ENCODE results near the gene BACH2. TPM values are rescaled to one million over a fixed set of nuclear protein-coding genes. Genes with fewer than 3 reads are reported as not detected.
"Not testable (repeated sequence)": the region's sequence is repeated elsewhere in the genome, so short reads cannot be mapped to it uniquely, and the experiment has no call there.

Gene BACH2
- polyA plus RNA-seq, 1 experiment: 0.10 TPM

GRCh38 chr6:89976694-89977020 is 320.0 kb downstream of the BACH2 start:
- Histone ChIP-seq H3K27me3 (ENCODE audit: control insufficient read depth, insufficient read depth, low read length) (0 out of 2 replicates have a peak, but pooled peaks cover 1% of the 10 kb centered on the region), H3K36me3 (ENCODE audit: control insufficient read depth, insufficient read depth, low read length) (no peaks in the 10 kb centered on the region), H3K4me3 (ENCODE audit: low read depth, low read length) (no peak overlapping the region)
- TF ChIP-seq CTCF (IDR thresholded peaks at IDR 0.05; ENCODE audit: insufficient read depth, low read depth, low read length): no peak
- POLR2A ChIA-PET: no interaction called here
- no peak for DNase-seq (ENCODE audit: low read depth)
- CTCF ChIA-PET: interaction anchor here (0.7 to 2.6 kb wide), 2 partner anchors 26 to 503 kb away, joined by 3 to 11 read pairs; no protein-coding TSS in a partner anchor

DNA sequence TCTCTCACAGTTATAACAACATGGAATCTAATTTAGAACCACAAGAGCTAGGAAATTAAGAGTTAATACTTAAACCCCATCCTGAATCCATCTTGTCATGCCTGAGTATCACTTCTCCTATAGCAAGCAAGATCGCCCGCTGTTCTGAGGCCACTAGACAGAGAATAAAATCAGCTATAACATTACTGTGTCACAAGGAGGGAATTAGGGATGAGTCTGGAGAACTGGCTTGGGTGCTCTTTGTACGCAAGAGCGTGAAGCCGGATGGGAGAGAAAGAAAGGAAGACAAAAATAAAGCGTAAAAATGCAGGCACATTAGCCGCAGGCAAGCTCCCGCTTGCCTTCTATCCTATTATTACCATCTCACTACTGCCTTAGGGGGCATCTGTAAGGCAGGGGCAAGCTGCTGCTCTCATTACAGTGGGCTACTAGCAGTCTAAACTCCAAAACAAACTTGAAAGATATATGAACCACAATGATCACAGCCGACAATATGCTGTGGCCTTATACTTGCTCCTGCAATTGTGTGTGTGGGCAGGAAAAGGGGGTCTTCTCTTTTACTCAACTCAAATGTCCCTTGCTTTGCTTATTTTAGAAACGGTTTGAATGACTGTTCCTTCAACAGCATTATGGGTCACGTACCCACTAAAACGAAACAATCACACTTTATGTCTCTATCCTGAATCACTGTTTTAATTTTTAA is 320.5 kb downstream of the BACH2 start:
- CTCF ChIA-PET: interaction anchor here (0.6 to 2.2 kb wide), 3 partner anchors 30 to 503 kb away, joined by 3 to 6 read pairs (median 4); no protein-coding TSS in a partner anchor
- Histone ChIP-seq H3K27me3 (ENCODE audit: control insufficient read depth, insufficient read depth, low read length) (0 out of 2 replicates have a peak, but pooled peaks cover 1% of the 10 kb centered on the region), H3K36me3 (ENCODE audit: control insufficient read depth, insufficient read depth, low read length) (no peaks in the 10 kb centered on the region), H3K4me3 (ENCODE audit: low read depth, low read length) (no peak overlapping the region)
- POLR2A ChIA-PET: no interaction called here
- no peak for DNase-seq (ENCODE audit: low read depth)
- TF ChIP-seq CTCF (IDR thresholded peaks at IDR 0.05; ENCODE audit: insufficient read depth, low read depth, low read length): no peak

DNA sequence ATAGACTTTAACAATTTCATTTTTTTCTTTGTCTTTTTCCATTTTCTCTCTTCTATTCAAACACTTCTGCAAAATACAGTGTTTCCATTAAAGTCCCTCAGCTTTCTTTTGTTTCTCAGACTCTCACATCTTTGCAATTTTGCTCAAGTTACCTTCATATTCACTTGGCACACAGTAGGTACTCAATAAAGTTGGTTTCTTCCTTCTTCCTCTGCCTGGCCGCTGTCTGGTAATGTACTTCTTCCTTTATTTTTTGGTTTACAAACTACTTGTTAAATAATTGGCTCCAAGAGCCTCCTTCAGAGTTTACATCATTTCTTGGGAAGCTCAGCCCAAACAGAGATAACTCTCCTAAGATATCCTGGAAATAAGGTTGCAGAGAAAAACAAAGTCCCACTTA is 321.3 kb downstream of the BACH2 start:
- Histone ChIP-seq H3K27me3 (ENCODE audit: control insufficient read depth, insufficient read depth, low read length) (0 out of 2 replicates have a peak, but pooled peaks cover 1% of the 10 kb centered on the region), H3K4me3 (ENCODE audit: low read depth, low read length) (no peak overlapping the region), H3K36me3 (ENCODE audit: control insufficient read depth, insufficient read depth, low read length) (no peaks in the 10 kb centered on the region)
- ChIA-PET POLR2A (no interaction called here), CTCF (interaction anchor here (0.6 to 2.2 kb wide), 5 partner anchors 29 to 504 kb away, joined by 3 to 8 read pairs (median 6); no protein-coding TSS in a partner anchor)
- TF ChIP-seq CTCF (IDR thresholded peaks at IDR 0.05; ENCODE audit: insufficient read depth, low read depth, low read length): no peak
- no peak for DNase-seq (ENCODE audit: low read depth)

GRCh38 chr6:89974834-89975233 is 321.8 kb downstream of the BACH2 start:
- H3K27me3 ChIP-seq (ENCODE audit: control insufficient read depth, insufficient read depth, low read length): 0 out of 2 replicates have a peak, but pooled peaks cover 1% of the 10 kb centered on the region
- H3K4me3 ChIP-seq (ENCODE audit: low read depth, low read length): no peak overlapping the region
- no peak for DNase-seq (ENCODE audit: low read depth)
- ChIA-PET CTCF (interaction anchor here (1.4 to 2.2 kb wide), 3 partner anchors 34 to 504 kb away, joined by 6 to 8 read pairs (median 7); no protein-coding TSS in a partner anchor), POLR2A (no interaction called here)
- no peak for TF ChIP-seq CTCF (IDR thresholded peaks at IDR 0.05; ENCODE audit: insufficient read depth, low read depth, low read length)
- H3K36me3 ChIP-seq (ENCODE audit: control insufficient read depth, insufficient read depth, low read length): no peaks in the 10 kb centered on the region

- TF ChIP-seq CTCF (IDR thresholded peaks at IDR 0.05; ENCODE audit: insufficient read depth, low read depth, low read length): no peak
- no peak overlapping the region for H3K4me3 ChIP-seq (ENCODE audit: low read depth, low read length)
- POLR2A ChIA-PET: no interaction called here
- CTCF ChIA-PET: interaction anchor here (1.2 to 4.7 kb wide), 7 partner anchors 16 to 506 kb away, joined by 3 to 27 read pairs (median 8); no protein-coding TSS in a partner anchor
- DNase-seq (ENCODE audit: low read depth): no peak
- no peaks in the 10 kb centered on the region for H3K36me3 ChIP-seq (ENCODE audit: control insufficient read depth, insufficient read depth, low read length)
- H3K27me3 ChIP-seq (ENCODE audit: control insufficient read depth, insufficient read depth, low read length): 0 out of 2 replicates have a peak, but pooled peaks cover 1% of the 10 kb centered on the region
These were observed 324.6 kb downstream of the BACH2 start for GRCh38 chr6:89972025-89972381.

DNA sequence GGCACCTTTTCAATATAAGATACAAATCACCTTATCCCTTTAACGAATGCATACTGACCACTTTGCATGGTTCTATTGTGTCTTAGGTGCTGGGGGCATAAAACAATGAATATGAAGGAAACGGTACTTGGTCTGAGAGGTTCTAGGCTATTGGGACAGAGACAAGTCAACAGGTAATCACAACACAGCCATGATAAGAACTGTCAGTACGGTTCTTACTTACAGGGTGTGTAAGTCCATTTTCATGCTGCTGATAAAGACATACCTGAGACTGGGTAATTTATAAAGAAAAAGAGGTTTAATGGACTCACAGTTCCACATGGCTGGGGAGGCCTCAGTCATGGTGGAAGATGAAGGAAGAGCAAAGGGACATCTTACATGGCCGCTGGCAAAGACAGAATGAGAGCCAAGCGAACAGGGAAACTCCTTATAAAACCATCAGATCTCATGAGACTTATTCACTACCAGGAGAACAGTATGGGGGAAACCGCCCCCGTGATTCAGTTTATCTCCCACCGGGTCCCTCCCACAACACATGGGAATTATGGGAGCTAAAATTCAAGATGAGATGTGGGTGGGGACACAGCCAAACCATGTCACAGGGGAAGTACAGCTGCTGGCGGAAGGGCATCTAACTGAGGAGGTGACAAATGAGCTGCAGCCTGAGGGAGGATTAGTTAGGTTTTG is 325.2 kb downstream of the BACH2 start:
- DNase-seq (ENCODE audit: low read depth); H3K4me3 ChIP-seq (ENCODE audit: low read depth, low read length); H3K27me3 ChIP-seq (ENCODE audit: control insufficient read depth, insufficient read depth, low read length); H3K36me3 ChIP-seq (ENCODE audit: control insufficient read depth, insufficient read depth, low read length); POLR2A ChIA-PET: not testable (repeated sequence)
- CTCF ChIA-PET: interaction anchor here (1.2 to 4.7 kb wide), 9 partner anchors 16 to 507 kb away, joined by 3 to 27 read pairs (median 5); no protein-coding TSS in a partner anchor

Data from BJ (cell line).